WERI-Rb-1 (cell line): ENCODE results near the gene NRXN3.

Source experiments
- DNase-seq: peaks from one replicate; pipeline ENCODE4 v3.0.0-alpha.2; 2020
- H3K27ac ChIP-seq: fragments of 250-450 bp; sonication (Bioruptor Pico); 2 replicates; pipeline ENCODE4 v1.5.1; 2020; ENCODE audit warnings: mild to moderate bottlenecking, moderate library complexity
- H3K27me3 ChIP-seq: fragments of 250-450 bp; sonication (Bioruptor Pico); 2 replicates; pipeline ENCODE4 v1.5.1; 2021; ENCODE audit warnings: mild to moderate bottlenecking, low read depth, moderate library complexity; ENCODE audit not compliant: insufficient read depth, severe bottlenecking
- H3K36me3 ChIP-seq: fragments of 250-450 bp; sonication (Bioruptor Pico); 2 replicates; pipeline ENCODE4 v1.5.1; 2020; ENCODE audit warnings: mild to moderate bottlenecking, moderate library complexity
- H3K4me3 ChIP-seq: 2 replicates; pipeline ENCODE4 v1.5.1; 2011; ENCODE audit warnings: low read depth, mild to moderate bottlenecking, control low read depth, low read length
- H3K9me3 ChIP-seq: fragments of 250-450 bp; sonication (Bioruptor Pico); 2 replicates; pipeline ENCODE4 v1.5.1; 2021; ENCODE audit warnings: mild to moderate bottlenecking, moderate library complexity; ENCODE audit not compliant: severe bottlenecking
- TF ChIP-seq, protein P1 (sequence below): IDR thresholded peaks from 2 replicates; pipeline ENCODE4 v1.5.1; 2011; ENCODE audit warnings: low read depth, mild to moderate bottlenecking, control low read depth, inconsistent platforms, low read length

NRXN3 gene

DNA sequence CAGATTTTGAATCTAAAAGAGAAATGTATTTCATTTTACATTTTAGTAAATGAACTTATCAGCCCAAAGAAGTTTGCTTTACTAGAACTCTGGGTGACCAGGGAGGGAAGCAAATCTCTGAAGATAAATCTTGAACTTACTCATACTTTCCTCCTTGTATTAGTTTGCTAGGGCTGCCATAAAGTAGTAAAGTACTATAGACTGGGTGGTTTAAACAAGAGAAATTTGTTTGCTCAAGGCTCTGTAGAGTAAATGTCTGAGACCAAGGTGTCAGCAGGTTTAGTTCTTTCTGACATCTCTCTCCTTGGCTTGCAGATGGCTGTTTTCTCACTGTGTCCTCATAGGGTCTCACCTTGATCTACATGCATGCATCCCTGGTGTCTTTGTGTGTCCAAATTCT lies 1115.1 kb downstream of the NRXN3 start:
- DNase-seq = no peak
- Histone ChIP-seq H3K4me3 (no peak overlapping the region), H3K27ac (no peak overlapping the region), H3K9me3 (no peaks in the 10 kb centered on the region), H3K27me3 (no peaks in the 10 kb centered on the region), H3K36me3 (no peaks in the 10 kb centered on the region)
- TF ChIP-seq, protein P1, sequence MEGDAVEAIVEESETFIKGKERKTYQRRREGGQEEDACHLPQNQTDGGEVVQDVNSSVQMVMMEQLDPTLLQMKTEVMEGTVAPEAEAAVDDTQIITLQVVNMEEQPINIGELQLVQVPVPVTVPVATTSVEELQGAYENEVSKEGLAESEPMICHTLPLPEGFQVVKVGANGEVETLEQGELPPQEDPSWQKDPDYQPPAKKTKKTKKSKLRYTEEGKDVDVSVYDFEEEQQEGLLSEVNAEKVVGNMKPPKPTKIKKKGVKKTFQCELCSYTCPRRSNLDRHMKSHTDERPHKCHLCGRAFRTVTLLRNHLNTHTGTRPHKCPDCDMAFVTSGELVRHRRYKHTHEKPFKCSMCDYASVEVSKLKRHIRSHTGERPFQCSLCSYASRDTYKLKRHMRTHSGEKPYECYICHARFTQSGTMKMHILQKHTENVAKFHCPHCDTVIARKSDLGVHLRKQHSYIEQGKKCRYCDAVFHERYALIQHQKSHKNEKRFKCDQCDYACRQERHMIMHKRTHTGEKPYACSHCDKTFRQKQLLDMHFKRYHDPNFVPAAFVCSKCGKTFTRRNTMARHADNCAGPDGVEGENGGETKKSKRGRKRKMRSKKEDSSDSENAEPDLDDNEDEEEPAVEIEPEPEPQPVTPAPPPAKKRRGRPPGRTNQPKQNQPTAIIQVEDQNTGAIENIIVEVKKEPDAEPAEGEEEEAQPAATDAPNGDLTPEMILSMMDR = no peak

DNA sequence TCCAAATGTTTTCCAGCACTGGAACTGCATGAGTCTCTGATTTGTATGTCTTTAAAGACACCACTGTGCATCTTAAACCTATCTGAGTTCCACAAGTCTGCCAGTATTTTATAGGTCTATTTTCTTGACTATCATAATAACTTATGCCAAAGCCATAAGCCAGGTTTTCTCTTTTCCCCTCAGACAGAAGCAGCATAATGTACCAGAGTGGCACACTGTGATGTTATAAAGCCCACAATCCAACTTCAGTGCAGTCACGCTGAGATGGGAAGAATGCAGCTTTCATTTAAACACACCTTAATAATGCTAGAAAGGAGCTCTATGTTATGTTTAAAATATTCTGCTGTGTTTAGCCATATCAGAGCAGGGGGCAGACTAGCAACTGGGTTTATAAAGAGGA lies 1117.8 kb downstream of the NRXN3 start:
- H3K27ac ChIP-seq = no peak overlapping the region
- no peak for DNase-seq
- H3K9me3 ChIP-seq = no peaks in the 10 kb centered on the region
- no peak overlapping the region for H3K4me3 ChIP-seq
- no peaks in the 10 kb centered on the region for H3K36me3 ChIP-seq
- no peaks in the 10 kb centered on the region for H3K27me3 ChIP-seq
- TF ChIP-seq, protein P1 = no peak

DNA sequence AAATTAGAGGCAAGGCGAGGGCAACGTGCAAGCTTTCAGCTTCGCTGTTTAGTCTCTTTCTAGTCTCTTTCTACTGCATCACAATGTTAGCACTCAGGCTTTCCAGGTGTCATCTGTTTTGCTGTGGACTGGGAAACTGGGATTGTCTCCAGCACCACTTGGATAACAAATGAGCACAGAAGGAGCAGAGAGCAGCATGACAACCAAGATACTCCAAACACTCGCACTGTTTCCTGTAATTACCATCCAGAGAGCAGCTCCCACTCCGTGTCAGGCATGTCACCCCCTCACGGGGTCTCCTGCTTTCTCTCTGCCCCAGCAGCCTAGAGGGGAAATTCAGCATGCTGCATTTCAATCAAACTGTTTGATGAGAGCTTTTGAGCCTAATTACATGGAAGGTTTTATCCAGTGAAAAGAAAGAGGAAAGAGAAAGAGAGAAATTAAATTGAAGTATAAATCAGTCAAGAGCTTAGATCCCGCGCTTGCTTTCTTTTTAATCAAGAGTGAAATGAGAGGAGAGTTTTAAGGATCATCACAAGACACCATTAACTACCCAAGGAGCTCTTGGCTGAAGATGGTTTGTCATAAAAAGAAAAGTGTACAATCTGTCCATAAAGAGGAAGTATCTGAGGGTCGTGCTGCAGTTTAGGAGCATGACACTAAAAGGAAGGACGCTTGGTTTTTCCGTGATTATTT lies 1123.5 kb downstream of the NRXN3 start:
- no peaks in the 10 kb centered on the region for H3K27me3 ChIP-seq
- H3K27ac ChIP-seq = no peak overlapping the region
- H3K36me3 ChIP-seq = no peaks in the 10 kb centered on the region
- no peak overlapping the region for H3K4me3 ChIP-seq
- H3K9me3 ChIP-seq = no peaks in the 10 kb centered on the region
- TF ChIP-seq, protein P1 = no peak
- no peak for DNase-seq

DNA sequence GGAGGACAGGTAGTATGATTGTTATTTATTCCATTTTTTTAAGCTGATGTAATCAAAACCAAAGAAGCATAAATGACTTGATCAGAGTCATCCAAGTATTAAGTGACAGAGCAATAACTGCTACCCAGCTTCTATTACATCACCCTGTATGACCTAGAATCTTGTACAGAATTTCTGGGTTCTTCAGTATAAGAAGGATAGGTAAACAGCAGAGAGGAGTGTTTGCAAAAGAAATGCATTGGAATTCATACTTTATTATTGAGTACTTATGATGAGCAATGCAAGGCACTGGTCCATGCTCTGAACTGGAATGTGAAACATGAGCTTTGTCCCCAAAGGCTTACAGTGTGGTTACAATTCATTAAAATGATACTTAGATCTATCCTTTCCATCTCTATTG lies 1124.3 kb downstream of the NRXN3 start:
- Histone ChIP-seq H3K36me3 (no peaks in the 10 kb centered on the region), H3K4me3 (no peak overlapping the region), H3K27ac (no peak overlapping the region), H3K9me3 (no peaks in the 10 kb centered on the region), H3K27me3 (no peaks in the 10 kb centered on the region)
- TF ChIP-seq, protein P1 = no peak
- no peak for DNase-seq

DNA sequence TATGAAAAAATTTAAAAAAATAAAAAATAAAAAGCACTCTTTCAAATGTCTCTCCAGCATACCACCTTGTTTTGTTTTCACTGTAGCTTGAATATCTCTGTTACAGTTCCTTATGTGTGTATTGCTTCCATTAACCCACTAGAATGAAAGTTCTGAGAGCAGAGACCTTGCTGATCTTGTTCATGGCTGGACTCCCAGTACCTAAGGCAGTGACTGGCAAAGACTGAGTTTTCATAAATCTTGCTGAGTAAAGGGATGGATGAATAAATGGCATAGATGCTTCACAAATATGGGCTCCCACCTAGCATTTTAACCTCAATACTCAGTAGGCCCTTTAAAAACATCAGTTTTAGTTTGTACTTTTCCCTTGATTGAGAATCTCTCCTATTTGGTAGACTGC lies 1125.2 kb downstream of the NRXN3 start:
- no peaks in the 10 kb centered on the region for H3K27me3 ChIP-seq
- TF ChIP-seq, protein P1 = no peak
- H3K9me3 ChIP-seq = no peaks in the 10 kb centered on the region
- H3K36me3 ChIP-seq = no peaks in the 10 kb centered on the region
- DNase-seq = no peak
- H3K27ac ChIP-seq = no peak overlapping the region
- no peak overlapping the region for H3K4me3 ChIP-seq

DNA sequence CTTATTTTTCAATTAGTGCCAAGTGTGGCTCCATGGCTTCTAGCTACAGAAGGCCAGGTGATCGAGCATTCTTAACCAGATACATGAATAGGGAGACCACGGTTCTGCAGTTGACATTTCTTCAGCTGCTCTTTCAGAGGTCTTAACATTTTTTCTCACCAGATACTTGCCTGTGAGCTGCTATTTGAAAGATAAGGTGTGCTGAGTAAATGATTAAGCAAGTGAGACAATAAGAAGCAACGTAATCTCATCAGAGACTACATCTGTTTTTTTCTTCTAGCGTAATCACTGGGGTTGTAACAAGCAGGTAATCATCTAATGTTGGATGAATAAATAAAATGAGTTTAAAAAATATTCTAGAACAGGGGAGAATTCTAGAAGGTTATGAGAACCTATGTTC lies 1128.2 kb downstream of the NRXN3 start:
- no peaks in the 10 kb centered on the region for H3K9me3 ChIP-seq
- H3K27ac ChIP-seq = no peak overlapping the region
- TF ChIP-seq, protein P1 = no peak
- DNase-seq = no peak
- no peaks in the 10 kb centered on the region for H3K36me3 ChIP-seq
- no peak overlapping the region for H3K4me3 ChIP-seq
- no peaks in the 10 kb centered on the region for H3K27me3 ChIP-seq
